ENCODE measurements around the gene DIABLO. TPM values are rescaled to one million over a fixed set of nuclear protein-coding genes. Genes with fewer than 3 reads are reported as not detected.

The DIABLO gene
- total RNA-seq, 1 experiment from 2014 or later: 74.6 TPM

DNA sequence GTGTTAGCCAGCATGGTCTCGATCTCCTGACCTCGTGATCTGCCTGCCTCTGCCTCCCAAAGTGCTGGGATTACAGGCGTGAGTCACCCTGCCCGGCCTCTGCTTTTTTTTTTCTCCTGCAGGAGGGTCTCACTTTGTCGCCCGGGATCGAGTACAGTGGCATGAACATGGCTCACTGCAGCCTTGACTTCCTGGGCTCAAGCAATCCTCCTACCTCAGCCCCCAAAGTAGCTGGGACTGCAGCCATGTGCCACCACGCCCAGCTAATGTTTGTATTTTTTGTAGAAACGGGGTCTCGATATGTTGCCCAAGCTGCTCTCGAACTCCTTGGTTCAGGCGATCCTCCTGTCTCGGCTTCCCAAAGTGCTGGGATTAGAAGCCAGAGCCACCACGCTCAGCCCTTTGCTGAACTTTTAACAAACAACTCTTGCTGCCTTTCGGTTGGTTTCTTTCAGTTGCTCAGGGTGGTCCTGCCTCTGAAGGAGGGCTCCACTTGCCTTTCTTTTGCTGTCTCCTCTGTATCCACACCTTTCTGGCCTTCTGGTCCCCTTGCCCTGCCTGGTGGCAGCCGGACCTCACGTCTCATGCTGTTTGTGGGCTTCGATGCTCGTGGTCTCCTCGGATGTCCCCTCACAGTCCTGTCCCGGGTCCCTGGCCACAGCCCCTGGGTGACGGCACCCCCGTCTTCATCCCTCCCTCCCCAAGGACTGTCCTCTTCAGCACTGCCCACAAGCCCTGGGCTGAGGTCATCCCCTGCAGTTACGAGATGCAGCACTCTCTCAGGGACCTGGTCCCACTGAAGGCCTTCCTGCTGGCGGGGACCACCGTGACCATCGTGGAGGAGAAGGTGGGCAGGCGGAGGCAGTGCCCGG, 26.1 kb downstream of the DIABLO start:
- H3K4me3 Mint-ChIP-seq: no peak overlapping the region
- WGBS (ENCODE audit: extremely low coverage, insufficient read length, low lambda C conversion rate): no CpG with 5 or more reads among the region's 29 CpGs

More for the DNA sequence above, 26.1 kb downstream of the DIABLO start:
- Histone ChIP-seq H3K14ac (ENCODE audit: insufficient read depth, low read length) (no peak overlapping the region; the same call in 1 of the 2 replicates), H3K79me1 (ENCODE audit: insufficient read depth, low read depth, low read length, poor library complexity, severe bottlenecking) (no peaks in the 10 kb centered on the region), H4K20me1 (ENCODE audit: control insufficient read depth, insufficient read depth, insufficient read length) (no peaks in the 10 kb centered on the region), H3K9me3 (ENCODE audit: control insufficient read depth, low read depth, low read length) (no peaks in the 10 kb centered on the region), H3T11ph (ENCODE audit: low read length) (no peak overlapping the region), H2BK120ac (ENCODE audit: low read depth, low read length, poor library complexity, severe bottlenecking) (no peak overlapping the region), H4K8ac (replicated peaks; ENCODE audit: insufficient read length, low read depth, low read length) (no peak overlapping the region), H2BK15ac (ENCODE audit: low read depth, low read length) (no peak overlapping the region), H3K18ac (ENCODE audit: insufficient read length, low read depth, low read length) (no peak overlapping the region), H4K91ac (ENCODE audit: insufficient read length, low read depth, low read length) (no peak overlapping the region), H3K27me3 (ENCODE audit: insufficient read depth, low read length) (peaks cover 2% of the 10 kb centered on the region; the same call in 1 of the 2 replicates), H3K9ac (ENCODE audit: extremely low read depth, insufficient read length, low read length) (no peak overlapping the region), H3K4ac (ENCODE audit: low read depth, low read length) (no peak overlapping the region), H2BK5ac (ENCODE audit: insufficient read length, low read length) (no peak overlapping the region), H3K56ac (ENCODE audit: insufficient read length, low read depth, low read length) (no peak overlapping the region), H3K4me1 (ENCODE audit: insufficient read depth, low read length) (peaks cover 2% of the 10 kb centered on the region), H3K27ac (ENCODE audit: insufficient read length, low read depth, low read length) (no peak overlapping the region), H2AK5ac (ENCODE audit: insufficient read length, low read length) (no peak overlapping the region), H3K23ac (ENCODE audit: insufficient read length, low read depth, low read length) (no peak overlapping the region), H3K79me2 (ENCODE audit: insufficient read depth, low read length) (no peaks in the 10 kb centered on the region), H3K4me2 (ENCODE audit: insufficient read depth, insufficient read length, low read length) (no peak overlapping the region), H2BK20ac (ENCODE audit: low read depth, low read length, poor library complexity, severe bottlenecking) (no peak overlapping the region), H2AFZ (ENCODE audit: low read length) (no peak overlapping the region), H2BK12ac (ENCODE audit: insufficient read length, low read depth, low read length) (no peak overlapping the region), H4K5ac (ENCODE audit: insufficient read length, low read depth, low read length) (no peak overlapping the region), H3K23me2 (ENCODE audit: insufficient read length, low read depth, low read length, poor library complexity, severe bottlenecking) (peaks cover 7% of the 10 kb centered on the region)
- TF ChIP-seq, protein P1, sequence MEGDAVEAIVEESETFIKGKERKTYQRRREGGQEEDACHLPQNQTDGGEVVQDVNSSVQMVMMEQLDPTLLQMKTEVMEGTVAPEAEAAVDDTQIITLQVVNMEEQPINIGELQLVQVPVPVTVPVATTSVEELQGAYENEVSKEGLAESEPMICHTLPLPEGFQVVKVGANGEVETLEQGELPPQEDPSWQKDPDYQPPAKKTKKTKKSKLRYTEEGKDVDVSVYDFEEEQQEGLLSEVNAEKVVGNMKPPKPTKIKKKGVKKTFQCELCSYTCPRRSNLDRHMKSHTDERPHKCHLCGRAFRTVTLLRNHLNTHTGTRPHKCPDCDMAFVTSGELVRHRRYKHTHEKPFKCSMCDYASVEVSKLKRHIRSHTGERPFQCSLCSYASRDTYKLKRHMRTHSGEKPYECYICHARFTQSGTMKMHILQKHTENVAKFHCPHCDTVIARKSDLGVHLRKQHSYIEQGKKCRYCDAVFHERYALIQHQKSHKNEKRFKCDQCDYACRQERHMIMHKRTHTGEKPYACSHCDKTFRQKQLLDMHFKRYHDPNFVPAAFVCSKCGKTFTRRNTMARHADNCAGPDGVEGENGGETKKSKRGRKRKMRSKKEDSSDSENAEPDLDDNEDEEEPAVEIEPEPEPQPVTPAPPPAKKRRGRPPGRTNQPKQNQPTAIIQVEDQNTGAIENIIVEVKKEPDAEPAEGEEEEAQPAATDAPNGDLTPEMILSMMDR (conservative IDR thresholded peaks at IDR 0.05): no peak
- Mint-ChIP-seq H3K27me3 (ENCODE audit: low read depth) (peaks cover 41% of the 10 kb centered on the region), H3K4me1 (peaks cover 5 to 11% of the 10 kb centered on the region in 2 experiments), H3K36me3 (ENCODE audit: insufficient read depth in 1 of 3, low read depth in 3 of 3) (no peaks in the 10 kb centered on the region; a peak in 2 of 7 replicates), H3K27ac (no peak overlapping the region; a peak in 2 of 7 replicates), H3K9me3 (peaks cover 4 to 8% of the 10 kb centered on the region in 2 experiments)
- no peak for DNase-seq
